ENCODE results near the gene RWDD2A.
A peak's percentile ranks its signal among the peaks of the same experiment; 100 is the strongest.

The RWDD2A gene

DNA sequence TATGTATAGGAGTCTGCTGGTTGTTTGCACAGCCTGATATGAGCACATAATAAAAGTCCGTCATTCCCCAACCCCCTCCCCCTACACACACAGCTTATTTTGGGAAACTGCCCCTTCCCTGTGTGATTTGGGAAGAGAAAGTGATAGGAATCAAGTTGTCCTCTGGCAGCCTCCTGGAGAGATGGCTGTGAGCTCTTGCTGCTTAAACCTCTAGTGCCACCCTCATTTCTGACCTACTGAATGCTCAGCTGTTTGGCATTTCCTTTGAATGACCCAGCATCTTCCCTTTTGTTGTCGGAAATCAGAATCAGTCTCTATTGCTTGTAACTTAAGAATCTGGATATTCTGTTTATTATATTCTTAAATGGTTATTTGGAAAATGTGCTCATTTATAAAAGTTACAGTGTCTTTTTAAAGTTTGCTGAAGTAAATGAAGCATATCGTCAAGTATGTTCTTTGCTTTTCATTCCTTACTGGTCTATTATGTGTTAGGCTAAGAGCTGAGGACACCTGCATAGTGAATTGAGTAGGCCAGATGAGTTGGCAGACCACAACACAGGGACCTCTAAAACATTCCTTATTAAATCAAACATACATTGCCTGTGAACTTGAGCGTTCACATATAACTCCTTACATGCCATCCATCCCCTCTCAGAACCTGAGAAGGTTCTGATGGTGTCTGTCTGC is 5.5 kb downstream of the RWDD2A start:
- DNase-seq (ENCODE audit: low read depth) = no peak

- DNase-seq (ENCODE audit: low read depth) = no peak
Observed at GRCh38 chr6:83199173-83199862, 6.2 kb downstream of the RWDD2A start.

GRCh38 chr6:83199863-83200225 is 6.7 kb downstream of the RWDD2A start:
- DNase-seq (ENCODE audit: low read depth) = no peak

DNA sequence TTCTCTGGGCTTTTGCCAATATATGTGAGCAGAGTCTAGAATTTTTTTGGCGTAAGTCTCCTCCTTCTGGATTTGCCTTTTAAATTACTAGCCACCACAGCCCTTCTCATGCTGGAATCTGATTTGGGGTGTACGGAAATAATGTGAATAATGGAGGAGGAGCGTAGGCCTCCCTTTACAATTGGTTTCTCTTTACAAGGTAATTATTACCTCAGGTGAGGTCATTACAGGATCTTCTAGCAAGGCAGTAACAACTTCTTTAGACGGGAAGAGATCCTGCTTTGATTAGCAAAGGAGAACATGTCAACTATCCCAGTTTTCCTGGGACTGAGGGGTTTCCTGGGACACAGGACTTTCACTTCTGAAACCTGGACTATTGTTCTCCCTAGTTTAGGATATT is 8.9 kb downstream of the RWDD2A start:
- no peak for DNase-seq (ENCODE audit: low read depth)

- DNase-seq (ENCODE audit: low read depth) = peak; percentile 15
Observed at GRCh38 chr6:83215131-83216047, 22.2 kb downstream of the RWDD2A start.

DNA sequence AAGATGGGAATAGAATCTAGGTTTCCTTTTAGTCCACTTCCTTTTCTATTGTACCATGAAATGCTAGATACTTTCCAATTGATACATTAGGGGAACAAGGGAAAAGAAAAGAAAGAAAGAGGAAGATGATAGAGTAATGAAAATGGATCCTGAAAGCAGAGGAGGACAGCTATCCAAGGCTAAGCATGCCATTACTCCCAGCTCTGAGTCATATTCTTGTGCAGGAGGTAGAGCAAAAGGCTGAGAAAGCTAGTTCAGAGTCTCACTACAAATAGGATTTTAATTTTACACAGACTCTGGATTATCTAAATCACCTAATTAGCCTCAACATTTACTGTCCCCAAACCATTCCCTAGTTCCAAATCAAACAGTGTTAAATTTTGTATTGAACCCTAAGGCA is 23.6 kb downstream of the RWDD2A start:
- no peak for DNase-seq (ENCODE audit: low read depth)

DNA sequence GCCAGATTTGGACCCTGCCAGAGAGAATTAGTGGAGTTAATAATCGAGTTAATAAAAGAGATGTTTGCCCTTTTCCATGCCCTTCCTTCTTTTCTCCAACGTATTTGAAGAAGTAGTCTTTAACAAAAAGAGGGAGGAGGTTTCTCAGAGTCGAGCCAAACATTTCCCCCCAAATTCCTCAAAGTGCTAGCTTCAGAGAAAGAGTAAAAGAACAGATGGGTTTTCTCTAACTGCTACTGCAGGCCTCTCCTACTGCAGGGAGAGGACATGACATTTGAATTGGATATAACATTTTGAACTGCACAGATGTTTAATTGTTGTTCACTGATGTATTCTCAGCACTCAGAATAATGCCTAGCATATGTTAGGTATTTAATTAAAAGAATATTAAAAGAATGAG is 25.5 kb downstream of the RWDD2A start:
- DNase-seq (ENCODE audit: low read depth) = no peak

GRCh38 chr6:83220121-83220520 is 27.0 kb downstream of the RWDD2A start:
- no peak for DNase-seq (ENCODE audit: low read depth)

GRCh38 chr6:83221276-83221675 is 28.1 kb downstream of the RWDD2A start:
- DNase-seq (ENCODE audit: low read depth) = no peak

DNA sequence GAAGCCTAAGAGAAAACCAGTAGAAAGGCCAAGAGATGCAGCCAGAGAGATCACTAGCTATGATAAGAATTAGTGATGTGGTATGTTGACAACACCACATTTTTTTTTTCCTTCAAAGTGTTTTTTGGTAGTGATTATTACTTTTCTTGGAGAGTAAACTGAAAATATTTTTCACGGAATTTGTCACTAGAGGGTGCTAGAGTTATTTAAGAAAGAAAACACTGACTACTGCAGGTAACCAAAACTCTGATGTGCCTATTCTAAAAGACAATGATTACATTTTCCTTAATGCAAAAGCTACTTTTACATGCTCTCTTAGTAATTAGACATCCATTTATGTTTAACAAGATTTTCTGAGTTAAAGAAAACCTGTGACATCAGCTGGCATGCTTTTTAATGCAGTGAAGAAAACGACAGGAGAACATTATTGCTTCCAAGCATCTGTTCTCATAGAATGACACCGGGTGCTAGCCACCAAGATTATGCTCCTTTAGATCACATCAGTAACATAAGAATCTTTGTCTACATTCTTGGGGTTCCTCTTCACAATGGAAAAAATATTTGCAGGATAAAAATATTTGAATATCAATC is 28.8 kb downstream of the RWDD2A start:
- no peak for DNase-seq (ENCODE audit: low read depth)

DNA sequence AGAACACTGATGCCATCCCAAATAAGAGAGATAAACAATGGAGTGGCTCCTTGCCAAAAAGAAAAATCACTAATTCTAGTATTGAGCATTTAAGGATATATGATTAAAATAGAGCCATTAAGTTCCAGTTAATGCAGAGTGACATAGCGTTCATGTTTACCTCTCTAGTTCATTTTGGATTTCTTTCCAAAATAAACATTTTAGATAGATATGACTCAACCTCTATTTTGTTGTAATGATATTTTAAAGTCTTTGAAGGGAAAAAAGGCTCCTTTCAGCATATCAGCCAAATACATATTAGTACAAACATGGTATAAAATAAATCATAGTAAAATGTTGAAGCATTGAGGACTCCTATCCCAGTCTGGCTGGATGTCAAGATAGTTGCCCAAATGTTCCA is 33.4 kb downstream of the RWDD2A start:
- no peak for DNase-seq (ENCODE audit: low read depth)

- no peak for DNase-seq (ENCODE audit: low read depth)
Observed at GRCh38 chr6:83231146-83231545, 38.0 kb downstream of the RWDD2A start.

DNA sequence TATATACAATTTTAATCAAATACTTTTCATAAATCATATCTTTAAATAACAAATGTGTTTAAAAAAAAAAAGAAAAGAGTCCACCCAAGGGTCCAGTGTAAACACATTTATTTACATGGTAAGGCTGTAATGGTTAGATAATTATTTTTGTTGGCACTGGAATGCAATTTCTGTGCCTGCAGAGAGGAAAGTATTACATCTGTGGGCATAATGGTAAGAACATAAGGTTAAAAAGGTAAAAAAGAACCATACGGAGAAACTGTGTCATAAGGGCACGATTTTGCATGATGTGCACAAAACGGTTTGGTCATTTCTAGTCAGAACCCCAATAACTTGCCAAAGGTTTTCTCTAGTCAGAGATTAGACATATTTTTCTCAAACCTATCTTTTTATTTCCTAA is 54.3 kb downstream of the RWDD2A start:
- DNase-seq (ENCODE audit: low read depth) = no peak

Data from T follicular helper cell (primary cell).